HG03521 (cell line): ENCODE measurements around the gene EFCAB11.

Source experiments
- ATAC-seq: cut with Tn5 transposase; IDR thresholded peaks from one replicate; pipeline ENCODE4 v1.9.1; 2021; ENCODE audit warnings: mild to moderate bottlenecking, moderate library complexity; ENCODE audit not compliant: unreplicated experiment

EFCAB11 gene

GRCh38 chr14:89826596-89826995, 127.9 kb downstream of the EFCAB11 start:
- no peak for ATAC-seq

- no peak for ATAC-seq
Measured at GRCh38 chr14:89823743-89824142, 130.8 kb downstream of the EFCAB11 start.

GRCh38 chr14:89814126-89814525, 140.4 kb downstream of the EFCAB11 start:
- no peak for ATAC-seq

GRCh38 chr14:89813617-89814031, 140.9 kb downstream of the EFCAB11 start:
- no peak for ATAC-seq

GRCh38 chr14:89811954-89812575, 142.5 kb downstream of the EFCAB11 start:
- no peak for ATAC-seq

GRCh38 chr14:89810101-89810500, 144.4 kb downstream of the EFCAB11 start:
- no peak for ATAC-seq

GRCh38 chr14:89807892-89808291, 146.6 kb downstream of the EFCAB11 start:
- ATAC-seq, result no peak

GRCh38 chr14:89807151-89807550, 147.4 kb downstream of the EFCAB11 start:
- ATAC-seq, result no peak

- no peak for ATAC-seq
Measured at GRCh38 chr14:89806451-89806850, 148.1 kb downstream of the EFCAB11 start.

- no peak for ATAC-seq
Measured at GRCh38 chr14:89805501-89805900, 149.0 kb downstream of the EFCAB11 start.

GRCh38 chr14:89803542-89803941, 151.0 kb downstream of the EFCAB11 start:
- ATAC-seq, result no peak

GRCh38 chr14:89801136-89801535, 153.4 kb downstream of the EFCAB11 start:
- ATAC-seq, result no peak

GRCh38 chr14:89798212-89798773, 156.2 kb downstream of the EFCAB11 start:
- no peak for ATAC-seq

- ATAC-seq, result no peak
Measured at GRCh38 chr14:89797148-89797547, 157.4 kb downstream of the EFCAB11 start.

GRCh38 chr14:89794096-89794495, 160.4 kb downstream of the EFCAB11 start:
- ATAC-seq, result no peak

- no peak for ATAC-seq
Measured at GRCh38 chr14:89793367-89793716, 161.2 kb downstream of the EFCAB11 start.

GRCh38 chr14:89792489-89793366, 161.8 kb downstream of the EFCAB11 start:
- no peak for ATAC-seq

- no peak for ATAC-seq
Measured at GRCh38 chr14:89787525-89787924, 167.0 kb downstream of the EFCAB11 start.

GRCh38 chr14:89781046-89781445, 173.5 kb downstream of the EFCAB11 start:
- ATAC-seq, result no peak

- ATAC-seq, result no peak
Measured at GRCh38 chr14:89779707-89780106, 174.8 kb downstream of the EFCAB11 start.

- ATAC-seq, result no peak
Measured at GRCh38 chr14:89775946-89776345, 178.6 kb downstream of the EFCAB11 start.

- no peak for ATAC-seq
Measured at GRCh38 chr14:89775151-89775550, 179.4 kb downstream of the EFCAB11 start.
